Measurements from ENCODE around the gene RDH14.

DNA sequence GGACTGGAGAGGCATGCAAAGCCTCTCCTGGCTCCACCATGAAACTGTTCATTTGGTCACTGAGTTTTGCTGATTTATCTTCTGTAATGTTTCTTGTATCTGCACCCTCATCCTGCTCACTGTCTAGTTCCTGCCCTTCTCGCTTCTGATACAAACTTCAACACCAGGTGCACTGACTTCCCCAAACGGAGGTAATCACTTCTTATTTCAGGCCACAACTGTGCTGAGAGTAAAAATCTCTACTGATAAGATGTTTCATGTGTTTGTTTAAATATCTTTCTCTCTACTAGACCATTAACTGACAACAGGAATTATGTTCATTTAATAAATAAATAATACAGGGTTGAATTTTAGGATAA, 39.8 kb upstream of the RDH14 start:
- TF ChIP-seq, protein P1, sequence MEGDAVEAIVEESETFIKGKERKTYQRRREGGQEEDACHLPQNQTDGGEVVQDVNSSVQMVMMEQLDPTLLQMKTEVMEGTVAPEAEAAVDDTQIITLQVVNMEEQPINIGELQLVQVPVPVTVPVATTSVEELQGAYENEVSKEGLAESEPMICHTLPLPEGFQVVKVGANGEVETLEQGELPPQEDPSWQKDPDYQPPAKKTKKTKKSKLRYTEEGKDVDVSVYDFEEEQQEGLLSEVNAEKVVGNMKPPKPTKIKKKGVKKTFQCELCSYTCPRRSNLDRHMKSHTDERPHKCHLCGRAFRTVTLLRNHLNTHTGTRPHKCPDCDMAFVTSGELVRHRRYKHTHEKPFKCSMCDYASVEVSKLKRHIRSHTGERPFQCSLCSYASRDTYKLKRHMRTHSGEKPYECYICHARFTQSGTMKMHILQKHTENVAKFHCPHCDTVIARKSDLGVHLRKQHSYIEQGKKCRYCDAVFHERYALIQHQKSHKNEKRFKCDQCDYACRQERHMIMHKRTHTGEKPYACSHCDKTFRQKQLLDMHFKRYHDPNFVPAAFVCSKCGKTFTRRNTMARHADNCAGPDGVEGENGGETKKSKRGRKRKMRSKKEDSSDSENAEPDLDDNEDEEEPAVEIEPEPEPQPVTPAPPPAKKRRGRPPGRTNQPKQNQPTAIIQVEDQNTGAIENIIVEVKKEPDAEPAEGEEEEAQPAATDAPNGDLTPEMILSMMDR (conservative IDR thresholded peaks at IDR 0.05; ENCODE audit: low read depth, low read length): no peak
- no peak for TF ChIP-seq EZH2phosphoT487 (IDR thresholded peaks at IDR 0.05; ENCODE audit: borderline replicate concordance, low read length)

Measured in PC-3 (cell line).